Osteoblast (primary cell): ENCODE results near the gene EPHX1. TPM values are rescaled to one million over a fixed set of nuclear protein-coding genes. Genes with fewer than 3 reads are reported as not detected.

Source experiments
- DNase-seq: peaks from one replicate; pipeline ENCODE4 v3.0.0; 2011; ENCODE audit warnings: low spot score, mixed read lengths; ENCODE audit not compliant: insufficient read length; ENCODE audit errors: missing footprints
- H2AFZ ChIP-seq: 2 replicates; pipeline ENCODE4 v1.6.0; 2011; ENCODE audit warnings: mild to moderate bottlenecking, low read length
- H3K27ac ChIP-seq: 2 replicates; pipeline ENCODE4 v1.5.1; 2011; ENCODE audit warnings: mild to moderate bottlenecking, low read depth, low read length, moderate library complexity
- H3K27me3 ChIP-seq: 2 replicates; pipeline ENCODE4 v1.6.0; 2012; ENCODE audit warnings: mild to moderate bottlenecking, control low read depth, inconsistent platforms, low read length, moderate library complexity; ENCODE audit not compliant: insufficient read depth
- H3K36me3 ChIP-seq: 2 replicates; pipeline ENCODE4 v1.5.1; 2011; ENCODE audit warnings: mild to moderate bottlenecking, low read length, control low read depth, moderate library complexity; ENCODE audit not compliant: insufficient read depth
- H3K4me1 ChIP-seq: 2 replicates; pipeline ENCODE4 v1.5.1; 2011; ENCODE audit warnings: mild to moderate bottlenecking, low read length, control low read depth, moderate library complexity; ENCODE audit not compliant: insufficient read depth
- H3K4me2 ChIP-seq: 2 replicates; pipeline ENCODE4 v1.6.0; 2011; ENCODE audit warnings: mild to moderate bottlenecking, low read length; ENCODE audit not compliant: insufficient read depth
- H3K4me3 ChIP-seq: fragments of 200-600 bp; sonication (generic); 3 replicates; pipeline ENCODE4 v1.5.1; 2012; ENCODE audit warnings: mild to moderate bottlenecking, low read length, inconsistent platforms; ENCODE audit not compliant: insufficient read depth
- H3K79me2 ChIP-seq: 2 replicates; pipeline ENCODE4 v1.6.0; 2012; ENCODE audit warnings: mild to moderate bottlenecking, low read length, control low read depth, inconsistent platforms; ENCODE audit not compliant: insufficient read depth
- H3K9me3 ChIP-seq: 2 replicates; pipeline ENCODE4 v1.5.1; 2011; ENCODE audit warnings: low read depth, low read length, control low read depth
- H4K20me1 ChIP-seq: 2 replicates; pipeline ENCODE4 v1.6.0; 2012; ENCODE audit warnings: mild to moderate bottlenecking, low read length, control low read depth; ENCODE audit not compliant: insufficient read depth
- CTCF ChIP-seq: IDR thresholded peaks from 2 replicates; pipeline ENCODE4 v1.5.1; 2011; ENCODE audit warnings: mild to moderate bottlenecking, low read depth, low read length, moderate library complexity; ENCODE audit errors: extremely low read depth
- total RNA-seq: library from RNA; depleted of rRNA; stranded (reverse); fragments of >200 nt; gene quantifications from 2 replicates; pipeline ENCODE4 v1.2.3, GENCODE V29; 2012

Gene EPHX1
- total RNA-seq, 1 donor: 67.0 TPM

GRCh38 chr1:225772848-225773247, 37.1 kb upstream of the EPHX1 start:
- H3K4me3 ChIP-seq: no peak overlapping the region
- no peaks in the 10 kb centered on the region for H3K9me3 ChIP-seq
- no peak for DNase-seq
- H2AFZ ChIP-seq: no peak overlapping the region
- peak overlapping the region; percentile 8 for H3K4me2 ChIP-seq
- no peaks in the 10 kb centered on the region for H3K27me3 ChIP-seq
- no peak overlapping the region for H3K27ac ChIP-seq
- peaks cover under 1% of the 10 kb centered on the region for H3K79me2 ChIP-seq
- H3K36me3 ChIP-seq: no peaks in the 10 kb centered on the region
- no peaks in the 10 kb centered on the region for H4K20me1 ChIP-seq
- peaks cover 25% of the 10 kb centered on the region for H3K4me1 ChIP-seq
- no peak for TF ChIP-seq CTCF

GRCh38 chr1:225774281-225775147, 35.4 kb upstream of the EPHX1 start:
- Histone ChIP-seq H3K27ac (no peak overlapping the region), H3K4me1 (peaks cover 31% of the 10 kb centered on the region), H2AFZ (no peak overlapping the region), H3K4me3 (no peak overlapping the region), H3K79me2 (peaks cover 17% of the 10 kb centered on the region), H3K27me3 (no peaks in the 10 kb centered on the region), H3K9me3 (no peaks in the 10 kb centered on the region), H3K36me3 (no peaks in the 10 kb centered on the region), H3K4me2 (no peak overlapping the region), H4K20me1 (peaks cover under 1% of the 10 kb centered on the region)
- no peak for TF ChIP-seq CTCF
- DNase-seq: no peak

- no peak overlapping the region for H2AFZ ChIP-seq
These were observed 33.6 kb upstream of the EPHX1 start for GRCh38 chr1:225776294-225776693.

More at GRCh38 chr1:225776294-225776693, 33.6 kb upstream of the EPHX1 start:
- Histone ChIP-seq H3K27ac (no peak overlapping the region), H3K4me2 (no peak overlapping the region), H3K4me3 (no peak overlapping the region), H3K36me3 (no peaks in the 10 kb centered on the region), H4K20me1 (peaks cover 10% of the 10 kb centered on the region), H3K79me2 (peaks cover 35% of the 10 kb centered on the region), H3K27me3 (no peaks in the 10 kb centered on the region), H3K9me3 (no peaks in the 10 kb centered on the region), H3K4me1 (peaks cover 37% of the 10 kb centered on the region)
- DNase-seq: no peak
- TF ChIP-seq CTCF: no peak
